PC-3 (cell line): ENCODE results near the gene CHEK1. TPM values are rescaled to one million over a fixed set of nuclear protein-coding genes. Genes with fewer than 3 reads are reported as not detected.
A peak's percentile ranks its signal among the peaks of the same experiment; 100 is the strongest.

Source experiments
- ATAC-seq: fragments of 200-7000 bp; cut with Tn5 transposase; 2 replicates; pipeline ENCODE4 v1.9.1; 2020; ENCODE audit warnings: mild to moderate bottlenecking, moderate library complexity
- BruUV-seq: library from RNA; stranded (reverse); fragments of 400-500 nt; replicated peaks from 2 replicates; lab custom pipeline; 2021; lab: Mats Ljungman, UMichigan
- CTCF ChIA-PET: fragments of 300-600 bp; sonication (Branson Sonifier 250); formaldehyde crosslinking; loops from one replicate; lab custom pipeline; 2022; ENCODE audit warnings: antibody characterized with exemption; lab: Charles Lee
- POLR2A ChIA-PET: fragments of 300-600 bp; sonication (Branson Sonifier 250); formaldehyde crosslinking; loops from one replicate; lab custom pipeline; 2022; ENCODE audit warnings: antibody characterized with exemption; ENCODE audit not compliant: unreplicated experiment; lab: Charles Lee
- DNase-seq: peaks from one replicate; pipeline ENCODE4 v3.0.0-alpha.2; 2015
- H2AFZ ChIP-seq: fragments of 300-600 bp; sonication (generic); 2 replicates; pipeline ENCODE4 v1.6.0; 2016; ENCODE audit warnings: antibody characterized with exemption, low read length
- H3F3A ChIP-seq: fragments of 300-600 bp; sonication (generic); one replicate; pipeline ENCODE4 v1.6.0; 2017; ENCODE audit warnings: antibody characterized with exemption, low read length, control low read depth, mild to moderate bottlenecking; ENCODE audit not compliant: unreplicated experiment
- H3K27ac ChIP-seq: fragments of 300-600 bp; sonication (generic); 2 replicates; pipeline ENCODE4 v1.5.1; 2016; ENCODE audit warnings: mild to moderate bottlenecking, low read length
- H3K27me3 ChIP-seq: fragments of 300-600 bp; sonication (generic); 2 replicates; pipeline ENCODE4 v1.6.1; 2016; ENCODE audit warnings: low read length, mixed read lengths
- H3K36me3 ChIP-seq: fragments of 300-600 bp; sonication (generic); 2 replicates; pipeline ENCODE4 v1.6.1; 2016; ENCODE audit warnings: low read depth, mixed run types, low read length, mixed read lengths
- H3K4me1 ChIP-seq: fragments of 300-600 bp; sonication (generic); 2 replicates; pipeline ENCODE4 v1.5.1; 2016; ENCODE audit warnings: low read length; ENCODE audit not compliant: insufficient read depth
- H3K4me2 ChIP-seq: fragments of 300-600 bp; sonication (generic); 2 replicates; pipeline ENCODE4 v1.6.0; 2016; ENCODE audit warnings: low read length
- H3K4me3 ChIP-seq: fragments of 300-600 bp; sonication (generic); 2 replicates; pipeline ENCODE4 v1.5.1; 2016; ENCODE audit warnings: mild to moderate bottlenecking, low read length, mixed read lengths
- H3K79me2 ChIP-seq: fragments of 300-600 bp; sonication (generic); 2 replicates; pipeline ENCODE4 v1.6.1; 2017; ENCODE audit warnings: low read length, mixed read lengths
- H3K9ac ChIP-seq: fragments of 300-600 bp; sonication (generic); 2 replicates; pipeline ENCODE4 v1.6.0; 2016; ENCODE audit warnings: mild to moderate bottlenecking, low read length
- H3K9me2 ChIP-seq: fragments of 300-600 bp; sonication (generic); replicated peaks from 2 replicates; pipeline ENCODE4 v1.6.1; 2016; ENCODE audit warnings: mixed run types, low read length, mixed read lengths
- H3K9me3 ChIP-seq: fragments of 300-600 bp; sonication (generic); 2 replicates; pipeline ENCODE4 v1.6.1; 2016; ENCODE audit warnings: low read length, mixed read lengths
- H4K20me1 ChIP-seq: fragments of 300-600 bp; sonication (generic); 2 replicates; pipeline ENCODE4 v1.6.1; 2016; ENCODE audit warnings: low read length, mixed read lengths
- EZH2 ChIP-seq: fragments of 300-600 bp; sonication (generic); IDR thresholded peaks from one replicate; pipeline ENCODE4 v1.6.1; 2017; ENCODE audit warnings: antibody characterized with exemption, mild to moderate bottlenecking, low read length; ENCODE audit not compliant: unreplicated experiment
- EZH2phosphoT487 ChIP-seq: fragments of 300-600 bp; sonication (generic); IDR thresholded peaks from 2 replicates; pipeline ENCODE4 v1.6.1; 2018; ENCODE audit warnings: mild to moderate bottlenecking, antibody characterized with exemption, low read length, borderline replicate concordance
- intact Hi-C: fragments of 100-400 bp; cut with micrococcal nuclease; formaldehyde crosslinking; loops from 2 replicates; pipeline ENCODE4 v1.9.0; 2023
- total RNA-seq: library from RNA; depleted of rRNA; stranded (reverse); fragments of >200 nt; gene quantifications from 2 replicates; pipeline ENCODE4 v1.2.3, GENCODE V29; 2014
- TF ChIP-seq, protein P1 (sequence below): fragments of 300-600 bp; sonication (generic); conservative IDR thresholded peaks from 2 replicates; pipeline ENCODE4 v1.5.1; 2017; ENCODE audit warnings: antibody characterized with exemption, low read depth, mild to moderate bottlenecking, low read length

The CHEK1 gene
- total RNA-seq, 1 experiment from 2014 or later: 49.8 TPM

GRCh38 chr11:125690006-125690405 lies 65.0 kb downstream of the CHEK1 start:
- H3F3A ChIP-seq: no peaks in the 10 kb centered on the region
- TF ChIP-seq EZH2: no peak
- no peak for TF ChIP-seq EZH2phosphoT487
- TF ChIP-seq, protein P1, sequence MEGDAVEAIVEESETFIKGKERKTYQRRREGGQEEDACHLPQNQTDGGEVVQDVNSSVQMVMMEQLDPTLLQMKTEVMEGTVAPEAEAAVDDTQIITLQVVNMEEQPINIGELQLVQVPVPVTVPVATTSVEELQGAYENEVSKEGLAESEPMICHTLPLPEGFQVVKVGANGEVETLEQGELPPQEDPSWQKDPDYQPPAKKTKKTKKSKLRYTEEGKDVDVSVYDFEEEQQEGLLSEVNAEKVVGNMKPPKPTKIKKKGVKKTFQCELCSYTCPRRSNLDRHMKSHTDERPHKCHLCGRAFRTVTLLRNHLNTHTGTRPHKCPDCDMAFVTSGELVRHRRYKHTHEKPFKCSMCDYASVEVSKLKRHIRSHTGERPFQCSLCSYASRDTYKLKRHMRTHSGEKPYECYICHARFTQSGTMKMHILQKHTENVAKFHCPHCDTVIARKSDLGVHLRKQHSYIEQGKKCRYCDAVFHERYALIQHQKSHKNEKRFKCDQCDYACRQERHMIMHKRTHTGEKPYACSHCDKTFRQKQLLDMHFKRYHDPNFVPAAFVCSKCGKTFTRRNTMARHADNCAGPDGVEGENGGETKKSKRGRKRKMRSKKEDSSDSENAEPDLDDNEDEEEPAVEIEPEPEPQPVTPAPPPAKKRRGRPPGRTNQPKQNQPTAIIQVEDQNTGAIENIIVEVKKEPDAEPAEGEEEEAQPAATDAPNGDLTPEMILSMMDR: no peak
- DNase-seq: no peak
- H3K27ac ChIP-seq: no peak overlapping the region
- BruUV-seq: no TSS peak
- H3K4me2 ChIP-seq: no peak overlapping the region
- peaks cover 21% of the 10 kb centered on the region for H3K27me3 ChIP-seq
- no peaks in the 10 kb centered on the region for H3K4me1 ChIP-seq
- CTCF ChIA-PET: no interaction called here
- H4K20me1 ChIP-seq: no peaks in the 10 kb centered on the region
- H3K4me3 ChIP-seq: no peak overlapping the region
- no peaks in the 10 kb centered on the region for H3K9me2 ChIP-seq
- POLR2A ChIA-PET: no interaction called here
- ATAC-seq: 0 out of 2 replicates have a peak, but pooled peaks have one; percentile 33
- H2AFZ ChIP-seq: no peak overlapping the region
- H3K9me3 ChIP-seq: no peaks in the 10 kb centered on the region
- H3K9ac ChIP-seq: no peak overlapping the region
- intact Hi-C loops: no loop called here
- H3K79me2 ChIP-seq: no peaks in the 10 kb centered on the region
- H3K36me3 ChIP-seq: no peaks in the 10 kb centered on the region

- H2AFZ ChIP-seq: no peak overlapping the region
- no peak overlapping the region for H3K4me3 ChIP-seq
- H3K27me3 ChIP-seq: peaks cover 38% of the 10 kb centered on the region
- H3K27ac ChIP-seq: no peak overlapping the region
- DNase-seq (no peak), ATAC-seq (no peak)
- H3K9me3 ChIP-seq: no peaks in the 10 kb centered on the region
- CTCF ChIA-PET: no interaction called here
- no peaks in the 10 kb centered on the region for H3F3A ChIP-seq
- H3K9ac ChIP-seq: no peak overlapping the region
- H3K9me2 ChIP-seq: no peaks in the 10 kb centered on the region
- no peaks in the 10 kb centered on the region for H3K36me3 ChIP-seq
- TF ChIP-seq, protein P1: no peak
- no TSS peak for BruUV-seq
- H4K20me1 ChIP-seq: no peaks in the 10 kb centered on the region
- H3K79me2 ChIP-seq: no peaks in the 10 kb centered on the region
- POLR2A ChIA-PET: no interaction called here
- no peaks in the 10 kb centered on the region for H3K4me1 ChIP-seq
- H3K4me2 ChIP-seq: no peak overlapping the region
- intact Hi-C loops: no loop called here
Observed at GRCh38 chr11:125692887-125693286, 67.9 kb downstream of the CHEK1 start.

DNA sequence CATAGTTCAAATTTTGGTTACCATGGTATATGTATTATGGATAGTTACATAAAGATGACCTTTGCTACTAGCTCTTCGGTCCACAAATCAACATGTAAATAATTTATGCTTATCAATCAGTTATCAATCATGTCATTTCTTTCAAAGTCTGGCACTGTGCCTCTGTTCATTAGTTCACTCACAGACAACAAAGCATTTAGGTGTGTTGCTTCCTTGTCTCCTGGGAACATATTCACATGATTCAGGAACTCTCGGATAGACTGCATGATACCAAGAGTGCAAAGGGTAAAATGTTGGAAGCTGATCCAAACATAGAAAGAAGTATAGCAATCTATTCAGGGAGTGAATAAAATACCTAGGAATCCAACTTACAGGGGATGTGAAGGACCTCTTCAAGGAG lies 70.0 kb downstream of the CHEK1 start:
- POLR2A ChIA-PET: no interaction called here
- H3K9ac ChIP-seq: no peak overlapping the region
- H3K9me3 ChIP-seq: no peaks in the 10 kb centered on the region
- H2AFZ ChIP-seq: no peak overlapping the region
- no peak for ATAC-seq
- TF ChIP-seq, protein P1: no peak
- TF ChIP-seq EZH2: no peak
- CTCF ChIA-PET: no interaction called here
- H3K27ac ChIP-seq: no peak overlapping the region
- BruUV-seq: no TSS peak
- no peaks in the 10 kb centered on the region for H3K4me1 ChIP-seq
- intact Hi-C loops: no loop called here
- no peaks in the 10 kb centered on the region for H3K79me2 ChIP-seq
- H3K27me3 ChIP-seq: peaks cover 57% of the 10 kb centered on the region
- no peaks in the 10 kb centered on the region for H3K36me3 ChIP-seq
- no peaks in the 10 kb centered on the region for H4K20me1 ChIP-seq
- H3F3A ChIP-seq: no peaks in the 10 kb centered on the region
- no peak for DNase-seq
- H3K4me2 ChIP-seq: no peak overlapping the region
- H3K4me3 ChIP-seq: no peak overlapping the region
- no peaks in the 10 kb centered on the region for H3K9me2 ChIP-seq
